GM12878 (cell line): ENCODE measurements around the gene ASXL2. TPM values are rescaled to one million over a fixed set of nuclear protein-coding genes. Genes with fewer than 3 reads are reported as not detected.

ENCODE experiments used
- ATAC-seq: fragments of 200-7000 bp; cut with Tn5 transposase; 3 replicates; pipeline ENCODE4 v1.9.1; 2020; ENCODE audit warnings: mild to moderate bottlenecking, moderate library complexity
- BruUV-seq: library from RNA; stranded (reverse); fragments of 400-500 nt; replicated peaks from 2 replicates; lab custom pipeline; 2021; lab: Mats Ljungman, UMichigan
- CTCF ChIA-PET: fragments of 300-600 bp; sonication (Branson Sonifier 250); formaldehyde crosslinking; extraction: SDS; loops from one replicate; lab custom pipeline; 2021; ENCODE audit warnings: inconsistent platforms; lab: Yijun Ruan, JAX
- POLR2A ChIA-PET: fragments of 350-600 bp; formaldehyde crosslinking; extraction: SDS; loops from one replicate; lab custom pipeline; 2021; ENCODE audit warnings: inconsistent platforms; lab: Charles Lee
- RAD21 ChIA-PET: fragments of 300-600 bp; sonication (Branson Sonifier 250); formaldehyde crosslinking; loops from one replicate; lab custom pipeline; 2023; ENCODE audit warnings: antibody characterized with exemption; ENCODE audit not compliant: unreplicated experiment; lab: Charles Lee
- SMC1A ChIA-PET: fragments of 300-600 bp; sonication (Branson Sonifier 250); formaldehyde crosslinking; loops from one replicate; lab custom pipeline; 2023; ENCODE audit not compliant: unreplicated experiment, uncharacterized antibody; lab: Charles Lee
- DNase-seq: peaks from one replicate; pipeline ENCODE4 v3.0.0-alpha.2; 2011; ENCODE audit warnings: low read depth, low spot score
- FAIRE-seq: peaks from 3 replicates; lab custom pipeline; 2011; peaks lifted over from hg19 to GRCh38; lab: Jason Lieb, UNC
- H2AFZ ChIP-seq: 2 replicates; pipeline ENCODE4 v1.6.0; 2011; ENCODE audit warnings: low read depth, low read length, control low read depth; ENCODE audit not compliant: control insufficient read depth
- H3K27ac ChIP-seq: 2 replicates; pipeline ENCODE4 v1.5.1; 2011; ENCODE audit warnings: control low read depth; ENCODE audit not compliant: control insufficient read depth, insufficient read depth
- H3K27me3 ChIP-seq, 2 experiments: replicated peaks in 1 of 2; 2 replicates each; pipeline versions ENCODE4 v1.6.0 to v1.6.1; 2011; ENCODE audit warnings: low read length in 1 of 2; ENCODE audit not compliant: control insufficient read depth in 2 of 2, insufficient read depth in 2 of 2
- H3K36me3 ChIP-seq, 2 experiments: 2 replicates each; pipeline ENCODE4 v1.5.1; 2011; ENCODE audit warnings: low read length in 1 of 2; ENCODE audit not compliant: control insufficient read depth in 2 of 2, insufficient read depth in 2 of 2
- H3K4me1 ChIP-seq: 2 replicates; pipeline ENCODE4 v1.6.1; 2011; ENCODE audit warnings: mild to moderate bottlenecking, low read length, moderate library complexity, mixed read lengths; ENCODE audit not compliant: control insufficient read depth, insufficient read depth
- H3K4me2 ChIP-seq: 2 replicates; pipeline ENCODE4 v1.6.0; 2011; ENCODE audit warnings: control low read depth; ENCODE audit not compliant: control insufficient read depth, insufficient read depth
- H3K4me3 ChIP-seq: fragments of 200-600 bp; sonication (generic); 2 replicates; pipeline ENCODE4 v1.5.1; 2016
- H3K79me2 ChIP-seq: 2 replicates; pipeline ENCODE4 v1.6.0; 2011; ENCODE audit warnings: low read length; ENCODE audit not compliant: control insufficient read depth, insufficient read depth
- H3K9ac ChIP-seq: 2 replicates; pipeline ENCODE4 v1.8.0; 2011; ENCODE audit warnings: low read length, control low read depth, mixed read lengths; ENCODE audit not compliant: control insufficient read depth, insufficient read depth
- H3K9me3 ChIP-seq: replicated peaks from 3 replicates; pipeline ENCODE4 v1.5.1; 2011; ENCODE audit warnings: mild to moderate bottlenecking, low read length; ENCODE audit not compliant: control insufficient read depth, insufficient read depth
- H4K20me1 ChIP-seq: 2 replicates; pipeline ENCODE4 v1.6.0; 2011; ENCODE audit not compliant: control insufficient read depth, insufficient read depth
- SMARCA5 ChIP-seq: fragments of 450-650 bp; IDR thresholded peaks from 2 replicates; pipeline ENCODE4 v1.6.1; 2017; ENCODE audit warnings: mild to moderate bottlenecking
- WGBS: methylation state at CpG from one replicate; pipeline ENCODE4 v1.1.6; 2016; ENCODE audit warnings: low lambda C conversion rate; ENCODE audit not compliant: insufficient replicate concordance, insufficient coverage; ENCODE audit errors: missing lambda C conversion rate; 5-methylcytosine and 5-hydroxymethylcytosine counted together
- in situ Hi-C: fragments of 300-500 bp; cut with MboI; formaldehyde crosslinking; loops from 9 replicates; pipeline ENCODE4 v1.14.3; 2018; ENCODE audit warnings: mixed read lengths
- intact Hi-C: fragments of 100-400 bp; cut with micrococcal nuclease; formaldehyde crosslinking; loops from one replicate; pipeline ENCODE4 v1.14.2; 2022; ENCODE audit not compliant: unreplicated experiment
- polyA plus RNA-seq, 11 experiments: library from polyadenylated mRNA; depleted of rRNA in 4 of 11; unstranded in 6 of 11; stranded (reverse) in 5 of 11; fragments of >200 nt; fragmentation: Nextera tagmentation in 4 of 11; fragmentation: Illumina TruSeq in 1 of 11; extraction: Ambion mirVana in 4 of 11; extraction: Trizol in 1 of 11; gene quantifications; 1 replicate in 1 of 11; 2 replicates in 10 of 11; pipeline versions ENCODE4 v1.2.1 to v1.2.3, GENCODE V29; 2011 to 2016; ENCODE audit warnings: inconsistent platforms in 2 of 11, missing spikeins in 2 of 11, low read depth in 1 of 11
- total RNA-seq, 4 experiments: library from RNA; depleted of rRNA in 3 of 4; stranded (reverse); fragments of >200 nt in 3 of 4; fragmentation: Illumina TruSeq in 1 of 4; extraction: Trizol in 1 of 4; gene quantifications; 2 replicates each; pipeline versions ENCODE4 v1.2.1 to v1.2.3, GENCODE V29; 2013 to 2021
- TF ChIP-seq, protein P1 (sequence below): fragments of 450-650 bp; formaldehyde crosslinking; IDR thresholded peaks from 2 replicates; pipeline ENCODE4 v1.4.0; 2022; ENCODE audit warnings: mild to moderate bottlenecking, moderate library complexity
- TF ChIP-seq, protein P2 (sequence below): fragments of 450-650 bp; formaldehyde crosslinking; IDR thresholded peaks from 2 replicates; pipeline ENCODE4 v1.4.0; 2020; ENCODE audit warnings: mild to moderate bottlenecking, moderate library complexity
- TF ChIP-seq, protein P3 (sequence below): fragments of 450-650 bp; IDR thresholded peaks from 2 replicates; pipeline ENCODE4 v1.6.1; 2017; ENCODE audit warnings: mild to moderate bottlenecking, moderate library complexity

Gene ASXL2
- total and polyA plus RNA-seq, 10 of the 15 experiments (the other 5 are each of a cell fraction or from before 2014, with no cell fraction given) = 1.3 to 17.7 (median 5.5) TPM

DNA sequence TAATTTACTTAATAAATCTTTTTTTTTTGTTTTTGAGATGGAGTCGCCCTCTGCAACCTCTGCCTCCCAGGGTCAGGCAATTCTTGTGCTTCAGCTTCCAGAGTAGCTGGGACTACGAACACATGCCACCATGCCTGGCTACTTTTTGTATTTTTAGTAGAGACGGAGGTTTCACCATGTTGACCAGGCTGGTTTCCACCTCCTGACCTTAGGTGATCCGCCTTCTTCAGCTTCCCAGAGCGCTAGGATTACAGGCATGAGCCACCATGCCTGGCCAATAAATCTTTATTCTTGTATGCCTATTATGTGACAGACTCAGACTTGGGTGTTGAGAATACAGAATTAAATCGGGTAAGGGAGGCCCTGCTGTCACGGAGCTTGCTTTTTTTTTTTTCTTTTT is 16.7 kb upstream of the ASXL2 start (continued):
- TF ChIP-seq, protein P1, sequence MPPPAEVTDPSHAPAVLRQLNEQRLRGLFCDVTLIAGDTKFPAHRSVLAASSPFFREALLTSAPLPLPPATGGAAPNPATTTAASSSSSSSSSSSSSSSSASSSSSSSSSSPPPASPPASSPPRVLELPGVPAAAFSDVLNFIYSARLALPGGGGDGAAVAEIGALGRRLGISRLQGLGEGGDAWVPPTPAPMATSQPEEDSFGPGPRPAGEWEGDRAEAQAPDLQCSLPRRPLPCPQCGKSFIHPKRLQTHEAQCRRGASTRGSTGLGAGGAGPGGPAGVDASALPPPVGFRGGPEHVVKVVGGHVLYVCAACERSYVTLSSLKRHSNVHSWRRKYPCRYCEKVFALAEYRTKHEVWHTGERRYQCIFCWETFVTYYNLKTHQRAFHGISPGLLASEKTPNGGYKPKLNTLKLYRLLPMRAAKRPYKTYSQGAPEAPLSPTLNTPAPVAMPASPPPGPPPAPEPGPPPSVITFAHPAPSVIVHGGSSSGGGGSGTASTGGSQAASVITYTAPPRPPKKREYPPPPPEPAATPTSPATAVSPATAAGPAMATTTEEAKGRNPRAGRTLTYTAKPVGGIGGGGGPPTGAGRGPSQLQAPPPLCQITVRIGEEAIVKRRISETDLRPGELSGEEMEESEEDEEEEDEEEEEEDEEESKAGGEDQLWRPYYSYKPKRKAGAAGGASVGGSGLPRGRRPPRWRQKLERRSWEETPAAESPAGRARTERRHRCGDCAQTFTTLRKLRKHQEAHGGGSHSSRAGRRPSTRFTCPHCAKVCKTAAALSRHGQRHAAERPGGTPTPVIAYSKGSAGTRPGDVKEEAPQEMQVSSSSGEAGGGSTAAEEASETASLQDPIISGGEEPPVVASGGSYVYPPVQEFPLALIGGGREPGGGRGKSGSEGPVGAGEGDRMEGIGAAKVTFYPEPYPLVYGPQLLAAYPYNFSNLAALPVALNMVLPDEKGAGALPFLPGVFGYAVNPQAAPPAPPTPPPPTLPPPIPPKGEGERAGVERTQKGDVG = no peak
- TF ChIP-seq, all 136 proteins: peak for 0

DNA sequence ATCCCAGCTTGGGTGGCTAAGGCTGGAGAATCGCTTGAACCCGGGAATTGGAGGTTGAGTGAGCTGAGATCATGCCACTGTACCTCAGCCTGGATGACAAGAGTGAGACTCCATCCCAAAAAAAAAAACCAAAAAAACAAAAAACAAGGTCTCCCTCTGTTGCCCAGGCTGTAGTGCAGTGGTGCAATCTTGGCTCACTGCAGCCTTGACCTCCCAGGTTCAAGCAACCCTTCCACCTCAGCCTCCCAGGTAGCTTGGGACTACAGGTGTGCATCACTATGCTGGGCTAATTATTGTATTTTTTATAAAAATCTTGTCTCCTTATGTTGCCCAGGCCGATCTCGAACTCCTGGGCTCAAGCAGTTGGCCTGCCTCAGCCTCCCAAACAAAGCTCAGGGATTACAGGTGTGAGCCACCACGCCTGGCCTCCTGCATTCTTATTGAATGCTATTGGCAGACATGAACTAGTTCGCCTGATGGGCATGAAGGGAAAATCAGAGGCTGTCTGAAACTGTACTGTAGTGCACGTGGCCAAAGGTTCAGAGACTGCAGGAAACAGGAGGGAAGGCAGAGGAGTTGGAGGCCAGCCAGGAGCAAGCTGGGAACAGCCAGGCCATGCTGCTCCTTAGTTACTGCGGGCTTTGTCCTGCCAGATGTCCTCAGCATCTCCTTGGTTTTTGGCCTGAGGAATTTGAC is 16.0 kb upstream of the ASXL2 start:
- H3K4me3 ChIP-seq = no peak overlapping the region
- WGBS = 44% methylated on average over 8 of the region's 8 CpGs
- H3K4me1 ChIP-seq = no peaks in the 10 kb centered on the region
- H3K79me2 ChIP-seq = no peaks in the 10 kb centered on the region
- intact Hi-C loops (no loop called here), in situ Hi-C loops (no loop called here)
- POLR2A ChIA-PET = interaction anchor here (0.7 kb wide), 1 partner anchor 204 kb away, joined by 3 read pairs; no protein-coding TSS in a partner anchor
- TF ChIP-seq, protein P2, sequence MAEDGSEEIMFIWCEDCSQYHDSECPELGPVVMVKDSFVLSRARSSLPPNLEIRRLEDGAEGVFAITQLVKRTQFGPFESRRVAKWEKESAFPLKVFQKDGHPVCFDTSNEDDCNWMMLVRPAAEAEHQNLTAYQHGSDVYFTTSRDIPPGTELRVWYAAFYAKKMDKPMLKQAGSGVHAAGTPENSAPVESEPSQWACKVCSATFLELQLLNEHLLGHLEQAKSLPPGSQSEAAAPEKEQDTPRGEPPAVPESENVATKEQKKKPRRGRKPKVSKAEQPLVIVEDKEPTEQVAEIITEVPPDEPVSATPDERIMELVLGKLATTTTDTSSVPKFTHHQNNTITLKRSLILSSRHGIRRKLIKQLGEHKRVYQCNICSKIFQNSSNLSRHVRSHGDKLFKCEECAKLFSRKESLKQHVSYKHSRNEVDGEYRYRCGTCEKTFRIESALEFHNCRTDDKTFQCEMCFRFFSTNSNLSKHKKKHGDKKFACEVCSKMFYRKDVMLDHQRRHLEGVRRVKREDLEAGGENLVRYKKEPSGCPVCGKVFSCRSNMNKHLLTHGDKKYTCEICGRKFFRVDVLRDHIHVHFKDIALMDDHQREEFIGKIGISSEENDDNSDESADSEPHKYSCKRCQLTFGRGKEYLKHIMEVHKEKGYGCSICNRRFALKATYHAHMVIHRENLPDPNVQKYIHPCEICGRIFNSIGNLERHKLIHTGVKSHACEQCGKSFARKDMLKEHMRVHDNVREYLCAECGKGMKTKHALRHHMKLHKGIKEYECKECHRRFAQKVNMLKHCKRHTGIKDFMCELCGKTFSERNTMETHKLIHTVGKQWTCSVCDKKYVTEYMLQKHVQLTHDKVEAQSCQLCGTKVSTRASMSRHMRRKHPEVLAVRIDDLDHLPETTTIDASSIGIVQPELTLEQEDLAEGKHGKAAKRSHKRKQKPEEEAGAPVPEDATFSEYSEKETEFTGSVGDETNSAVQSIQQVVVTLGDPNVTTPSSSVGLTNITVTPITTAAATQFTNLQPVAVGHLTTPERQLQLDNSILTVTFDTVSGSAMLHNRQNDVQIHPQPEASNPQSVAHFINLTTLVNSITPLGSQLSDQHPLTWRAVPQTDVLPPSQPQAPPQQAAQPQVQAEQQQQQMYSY (CRISPR knock-in tag) = no peak
- TF ChIP-seq, protein P3, sequence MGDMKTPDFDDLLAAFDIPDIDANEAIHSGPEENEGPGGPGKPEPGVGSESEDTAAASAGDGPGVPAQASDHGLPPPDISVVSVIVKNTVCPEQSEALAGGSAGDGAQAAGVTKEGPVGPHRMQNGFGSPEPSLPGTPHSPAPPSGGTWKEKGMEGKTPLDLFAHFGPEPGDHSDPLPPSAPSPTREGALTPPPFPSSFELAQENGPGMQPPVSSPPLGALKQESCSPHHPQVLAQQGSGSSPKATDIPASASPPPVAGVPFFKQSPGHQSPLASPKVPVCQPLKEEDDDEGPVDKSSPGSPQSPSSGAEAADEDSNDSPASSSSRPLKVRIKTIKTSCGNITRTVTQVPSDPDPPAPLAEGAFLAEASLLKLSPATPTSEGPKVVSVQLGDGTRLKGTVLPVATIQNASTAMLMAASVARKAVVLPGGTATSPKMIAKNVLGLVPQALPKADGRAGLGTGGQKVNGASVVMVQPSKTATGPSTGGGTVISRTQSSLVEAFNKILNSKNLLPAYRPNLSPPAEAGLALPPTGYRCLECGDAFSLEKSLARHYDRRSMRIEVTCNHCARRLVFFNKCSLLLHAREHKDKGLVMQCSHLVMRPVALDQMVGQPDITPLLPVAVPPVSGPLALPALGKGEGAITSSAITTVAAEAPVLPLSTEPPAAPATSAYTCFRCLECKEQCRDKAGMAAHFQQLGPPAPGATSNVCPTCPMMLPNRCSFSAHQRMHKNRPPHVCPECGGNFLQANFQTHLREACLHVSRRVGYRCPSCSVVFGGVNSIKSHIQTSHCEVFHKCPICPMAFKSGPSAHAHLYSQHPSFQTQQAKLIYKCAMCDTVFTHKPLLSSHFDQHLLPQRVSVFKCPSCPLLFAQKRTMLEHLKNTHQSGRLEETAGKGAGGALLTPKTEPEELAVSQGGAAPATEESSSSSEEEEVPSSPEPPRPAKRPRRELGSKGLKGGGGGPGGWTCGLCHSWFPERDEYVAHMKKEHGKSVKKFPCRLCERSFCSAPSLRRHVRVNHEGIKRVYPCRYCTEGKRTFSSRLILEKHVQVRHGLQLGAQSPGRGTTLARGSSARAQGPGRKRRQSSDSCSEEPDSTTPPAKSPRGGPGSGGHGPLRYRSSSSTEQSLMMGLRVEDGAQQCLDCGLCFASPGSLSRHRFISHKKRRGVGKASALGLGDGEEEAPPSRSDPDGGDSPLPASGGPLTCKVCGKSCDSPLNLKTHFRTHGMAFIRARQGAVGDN = no peak
- no peak for TF ChIP-seq SMARCA5
- H3K9ac ChIP-seq = no peak overlapping the region
- BruUV-seq = no TSS peak
- H3K36me3 ChIP-seq = no peaks in the 10 kb centered on the region
- no peak overlapping the region for H3K4me2 ChIP-seq
- SMC1A ChIA-PET = no interaction called here
- FAIRE-seq (no peak), DNase-seq (no peak), ATAC-seq (no peak)
- H4K20me1 ChIP-seq = no peaks in the 10 kb centered on the region
- RAD21 ChIA-PET = no interaction called here
- CTCF ChIA-PET = interaction anchor here (0.6 kb wide), 1 partner anchor 185 kb away, joined by 3 read pairs; no protein-coding TSS in a partner anchor
- no peaks in the 10 kb centered on the region; a peak in 1 of 4 replicates for H3K27me3 ChIP-seq
- H3K9me3 ChIP-seq = no peaks in the 10 kb centered on the region
- H3K27ac ChIP-seq = no peak overlapping the region
- H2AFZ ChIP-seq = no peak overlapping the region
